Ishikawa (cell line): ENCODE results near the gene UHMK1.

ENCODE experiments used
- FOXM1 ChIP-seq: IDR thresholded peaks from 2 replicates; pipeline ENCODE4 v1.6.1; 2012; ENCODE audit warnings: low read depth, borderline replicate concordance
- TF ChIP-seq, protein P1 (sequence below): IDR thresholded peaks from 2 replicates; pipeline ENCODE4 v1.6.1; 2012; ENCODE audit warnings: low read depth, mild to moderate bottlenecking

- TF ChIP-seq FOXM1 = no peak
- TF ChIP-seq, protein P1, sequence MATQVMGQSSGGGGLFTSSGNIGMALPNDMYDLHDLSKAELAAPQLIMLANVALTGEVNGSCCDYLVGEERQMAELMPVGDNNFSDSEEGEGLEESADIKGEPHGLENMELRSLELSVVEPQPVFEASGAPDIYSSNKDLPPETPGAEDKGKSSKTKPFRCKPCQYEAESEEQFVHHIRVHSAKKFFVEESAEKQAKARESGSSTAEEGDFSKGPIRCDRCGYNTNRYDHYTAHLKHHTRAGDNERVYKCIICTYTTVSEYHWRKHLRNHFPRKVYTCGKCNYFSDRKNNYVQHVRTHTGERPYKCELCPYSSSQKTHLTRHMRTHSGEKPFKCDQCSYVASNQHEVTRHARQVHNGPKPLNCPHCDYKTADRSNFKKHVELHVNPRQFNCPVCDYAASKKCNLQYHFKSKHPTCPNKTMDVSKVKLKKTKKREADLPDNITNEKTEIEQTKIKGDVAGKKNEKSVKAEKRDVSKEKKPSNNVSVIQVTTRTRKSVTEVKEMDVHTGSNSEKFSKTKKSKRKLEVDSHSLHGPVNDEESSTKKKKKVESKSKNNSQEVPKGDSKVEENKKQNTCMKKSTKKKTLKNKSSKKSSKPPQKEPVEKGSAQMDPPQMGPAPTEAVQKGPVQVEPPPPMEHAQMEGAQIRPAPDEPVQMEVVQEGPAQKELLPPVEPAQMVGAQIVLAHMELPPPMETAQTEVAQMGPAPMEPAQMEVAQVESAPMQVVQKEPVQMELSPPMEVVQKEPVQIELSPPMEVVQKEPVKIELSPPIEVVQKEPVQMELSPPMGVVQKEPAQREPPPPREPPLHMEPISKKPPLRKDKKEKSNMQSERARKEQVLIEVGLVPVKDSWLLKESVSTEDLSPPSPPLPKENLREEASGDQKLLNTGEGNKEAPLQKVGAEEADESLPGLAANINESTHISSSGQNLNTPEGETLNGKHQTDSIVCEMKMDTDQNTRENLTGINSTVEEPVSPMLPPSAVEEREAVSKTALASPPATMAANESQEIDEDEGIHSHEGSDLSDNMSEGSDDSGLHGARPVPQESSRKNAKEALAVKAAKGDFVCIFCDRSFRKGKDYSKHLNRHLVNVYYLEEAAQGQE = no peak
These were observed 80.6 kb downstream of the UHMK1 start for GRCh38 chr1:162578071-162578700.
